ENCODE measurements around the gene VAV1.
"Not testable (repeated sequence)": the region's sequence is repeated elsewhere in the genome, so short reads cannot be mapped to it uniquely, and the experiment has no call there.

Gene VAV1

GRCh38 chr19:6753178-6754031 is 19.1 kb upstream of the VAV1 start:
- TF ChIP-seq CTCF (IDR thresholded peaks at IDR 0.05; ENCODE audit: insufficient read depth, low read depth, low read length, missing control alignments) = peak; percentile 60
- DNase-seq (ENCODE audit: low read depth) = peak; percentile 96
- peak overlapping the region; percentile 50 for H3K4me3 ChIP-seq (ENCODE audit: low read depth, low read length)

GRCh38 chr19:6754136-6754535 is 18.4 kb upstream of the VAV1 start:
- TF ChIP-seq CTCF (IDR thresholded peaks at IDR 0.05; ENCODE audit: insufficient read depth, low read depth, low read length, missing control alignments) = no peak
- H3K4me3 ChIP-seq (ENCODE audit: low read depth, low read length) = no peak overlapping the region
- DNase-seq (ENCODE audit: low read depth) = no peak

GRCh38 chr19:6754653-6755463 is 17.6 kb upstream of the VAV1 start:
- no peak for TF ChIP-seq CTCF (IDR thresholded peaks at IDR 0.05; ENCODE audit: insufficient read depth, low read depth, low read length, missing control alignments)

GRCh38 chr19:6760606-6761005 is 11.9 kb upstream of the VAV1 start:
- H3K4me3 ChIP-seq (ENCODE audit: low read depth, low read length) = no peak overlapping the region
- no peak for DNase-seq (ENCODE audit: low read depth)
- TF ChIP-seq CTCF (IDR thresholded peaks at IDR 0.05; ENCODE audit: insufficient read depth, low read depth, low read length, missing control alignments) = no peak

More at GRCh38 chr19:6754653-6755463, 17.6 kb upstream of the VAV1 start:
- DNase-seq (ENCODE audit: low read depth) = no peak
- H3K4me3 ChIP-seq (ENCODE audit: low read depth, low read length) = no peak overlapping the region

- DNase-seq (ENCODE audit: low read depth) = peak; percentile 49
- H3K4me3 ChIP-seq (ENCODE audit: low read depth, low read length) = no peak overlapping the region
Measured at GRCh38 chr19:6761053-6761676, 11.3 kb upstream of the VAV1 start.

GRCh38 chr19:6762253-6762797 is 10.2 kb upstream of the VAV1 start:
- H3K4me3 ChIP-seq (ENCODE audit: low read depth, low read length); DNase-seq (ENCODE audit: low read depth): not testable (repeated sequence)

More at GRCh38 chr19:6761053-6761676, 11.3 kb upstream of the VAV1 start:
- TF ChIP-seq CTCF (IDR thresholded peaks at IDR 0.05; ENCODE audit: insufficient read depth, low read depth, low read length, missing control alignments) = no peak
